GM21526 (cell line): ENCODE data around the gene LRGUK.

Source experiments
- ATAC-seq: cut with Tn5 transposase; IDR thresholded peaks from one replicate; pipeline ENCODE4 v1.9.1; 2021; ENCODE audit warnings: moderate library complexity; ENCODE audit not compliant: unreplicated experiment, low FRiP score

LRGUK gene

GRCh38 chr7:134182078-134182477 is 54.9 kb downstream of the LRGUK start:
- no peak for ATAC-seq

GRCh38 chr7:134184767-134185166 is 57.6 kb downstream of the LRGUK start:
- no peak for ATAC-seq

GRCh38 chr7:134186027-134186426 is 58.9 kb downstream of the LRGUK start:
- ATAC-seq: no peak

GRCh38 chr7:134186801-134187200 is 59.7 kb downstream of the LRGUK start:
- ATAC-seq: no peak

GRCh38 chr7:134187893-134188292 is 60.8 kb downstream of the LRGUK start:
- ATAC-seq: no peak

GRCh38 chr7:134188311-134188710 is 61.2 kb downstream of the LRGUK start:
- no peak for ATAC-seq

GRCh38 chr7:134189559-134189958 is 62.4 kb downstream of the LRGUK start:
- no peak for ATAC-seq

- ATAC-seq: no peak
Observed at GRCh38 chr7:134191876-134192275, 64.7 kb downstream of the LRGUK start.

GRCh38 chr7:134193240-134193639 is 66.1 kb downstream of the LRGUK start:
- no peak for ATAC-seq

GRCh38 chr7:134195252-134195651 is 68.1 kb downstream of the LRGUK start:
- ATAC-seq: no peak

GRCh38 chr7:134196439-134196838 is 69.3 kb downstream of the LRGUK start:
- no peak for ATAC-seq

GRCh38 chr7:134197345-134197744 is 70.2 kb downstream of the LRGUK start:
- no peak for ATAC-seq

GRCh38 chr7:134200970-134201369 is 73.8 kb downstream of the LRGUK start:
- ATAC-seq: no peak

- no peak for ATAC-seq
Observed at GRCh38 chr7:134201569-134202261, 74.6 kb downstream of the LRGUK start.

- no peak for ATAC-seq
Observed at GRCh38 chr7:134203186-134203889, 76.2 kb downstream of the LRGUK start.

GRCh38 chr7:134209322-134210015 is 82.3 kb downstream of the LRGUK start:
- no peak for ATAC-seq

GRCh38 chr7:134210227-134210626 is 83.1 kb downstream of the LRGUK start:
- ATAC-seq: no peak

- no peak for ATAC-seq
Observed at GRCh38 chr7:134210976-134211663, 84.0 kb downstream of the LRGUK start.

- no peak for ATAC-seq
Observed at GRCh38 chr7:134211817-134212216, 84.7 kb downstream of the LRGUK start.

GRCh38 chr7:134212576-134213546 is 85.7 kb downstream of the LRGUK start:
- no peak for ATAC-seq
